Smooth muscle cell (in vitro differentiated cells): ENCODE results near the gene EXOC4. TPM values are rescaled to one million over a fixed set of nuclear protein-coding genes. Genes with fewer than 3 reads are reported as not detected.

ENCODE experiments used
- DNase-seq: peaks from one replicate; lab custom pipeline; 2025; ENCODE audit not compliant: unreplicated experiment; lab: John Stamatoyannopoulos, UW
- H2AFZ ChIP-seq: fragments of 200-600 bp; sonication (generic); 2 replicates; pipeline ENCODE4 v1.6.0; 2016; ENCODE audit warnings: antibody characterized with exemption, low read depth, mild to moderate bottlenecking
- H3F3A ChIP-seq: fragments of 200-600 bp; sonication (generic); 2 replicates; pipeline ENCODE4 v1.6.0; 2017; ENCODE audit warnings: antibody characterized with exemption, low read depth
- H3K27ac ChIP-seq: fragments of 200-600 bp; sonication (generic); 2 replicates; pipeline ENCODE4 v1.5.1; 2016; ENCODE audit warnings: low read depth, mild to moderate bottlenecking
- H3K27me3 ChIP-seq: fragments of 200-600 bp; sonication (generic); 2 replicates; pipeline ENCODE4 v1.6.1; 2016; ENCODE audit warnings: low read depth, mild to moderate bottlenecking
- H3K36me3 ChIP-seq: fragments of 200-600 bp; sonication (generic); 2 replicates; pipeline ENCODE4 v1.5.1; 2016; ENCODE audit warnings: low read depth
- H3K4me1 ChIP-seq: fragments of 200-600 bp; sonication (generic); 2 replicates; pipeline ENCODE4 v1.5.1; 2016; ENCODE audit warnings: low read depth
- H3K4me2 ChIP-seq: fragments of 200-600 bp; sonication (generic); 2 replicates; pipeline ENCODE4 v1.6.0; 2016; ENCODE audit warnings: mild to moderate bottlenecking
- H3K4me3 ChIP-seq: fragments of 200-600 bp; sonication (generic); 2 replicates; pipeline ENCODE4 v1.5.1; 2016; ENCODE audit warnings: mild to moderate bottlenecking
- H3K79me2 ChIP-seq: fragments of 200-600 bp; sonication (generic); 2 replicates; pipeline ENCODE4 v1.6.0; 2016; ENCODE audit warnings: low read depth, mild to moderate bottlenecking
- H3K9ac ChIP-seq: fragments of 200-600 bp; sonication (generic); 2 replicates; pipeline ENCODE4 v1.6.0; 2016; ENCODE audit warnings: low read depth
- H3K9me3 ChIP-seq: fragments of 200-600 bp; sonication (generic); replicated peaks from 2 replicates; pipeline ENCODE4 v1.5.1; 2016; ENCODE audit warnings: low read depth
- H4K20me1 ChIP-seq: fragments of 200-600 bp; sonication (generic); 2 replicates; pipeline ENCODE4 v1.6.0; 2016; ENCODE audit warnings: low read depth
- CTCF ChIP-seq: fragments of 200-600 bp; sonication (generic); IDR thresholded peaks from 2 replicates; pipeline ENCODE4 v1.5.1; 2017; ENCODE audit warnings: borderline replicate concordance, mild to moderate bottlenecking, antibody characterized with exemption; ENCODE audit not compliant: insufficient read depth, poor library complexity, severe bottlenecking
- WGBS: methylation state at CpG from one replicate; pipeline ENCODE4 v1.1.7; 2016; ENCODE audit warnings: low lambda C conversion rate; 5-methylcytosine and 5-hydroxymethylcytosine counted together
- polyA plus RNA-seq: library from polyadenylated mRNA; unstranded; fragments of >200 nt; fragmentation: Nextera tagmentation; extraction: Ambion mirVana; gene quantifications from 2 replicates; pipeline ENCODE4 v1.2.1, GENCODE V29; 2016
- total RNA-seq: library from RNA; depleted of rRNA; stranded (reverse); fragments of >200 nt; gene quantifications from 2 replicates; pipeline ENCODE4 v1.2.3, GENCODE V29; 2014

EXOC4 gene
- total and polyA plus RNA-seq, 2 experiments from 2014 or later: 21.5 to 47.1 TPM

- TF ChIP-seq CTCF: no peak
- Histone ChIP-seq H3K4me1 (no peaks in the 10 kb centered on the region), H3K36me3 (no peaks in the 10 kb centered on the region), H3K27ac (no peak overlapping the region), H3K9me3 (no peaks in the 10 kb centered on the region), H3K4me3 (no peak overlapping the region), H3K4me2 (no peak overlapping the region), H3K79me2 (no peaks in the 10 kb centered on the region), H3F3A (no peaks in the 10 kb centered on the region), H3K27me3 (no peaks in the 10 kb centered on the region), H2AFZ (no peak overlapping the region), H4K20me1 (no peaks in the 10 kb centered on the region), H3K9ac (no peak overlapping the region)
- no peak for DNase-seq
- WGBS: 90% methylated on average over 4 of the region's 4 CpGs
Measured at GRCh38 chr7:133910761-133911160, 657.9 kb downstream of the EXOC4 start.

- Histone ChIP-seq H3K4me2 (no peak overlapping the region), H3K9me3 (no peaks in the 10 kb centered on the region), H3K4me1 (no peaks in the 10 kb centered on the region), H2AFZ (no peak overlapping the region), H3K27ac (no peak overlapping the region), H3K79me2 (no peaks in the 10 kb centered on the region), H3K36me3 (no peaks in the 10 kb centered on the region), H3K4me3 (no peak overlapping the region), H3K9ac (no peak overlapping the region), H3K27me3 (no peaks in the 10 kb centered on the region), H3F3A (no peaks in the 10 kb centered on the region), H4K20me1 (no peaks in the 10 kb centered on the region)
- no peak for DNase-seq
- no peak for TF ChIP-seq CTCF
- 100% methylated on average over 2 of the region's 2 CpGs for WGBS
Measured at GRCh38 chr7:133911724-133912123, 658.8 kb downstream of the EXOC4 start.

- H3K4me1 ChIP-seq: no peaks in the 10 kb centered on the region
- H3K27ac ChIP-seq: no peak overlapping the region
- no peaks in the 10 kb centered on the region for H3K36me3 ChIP-seq
- TF ChIP-seq CTCF: no peak
- no peaks in the 10 kb centered on the region for H3K79me2 ChIP-seq
- H4K20me1 ChIP-seq: no peaks in the 10 kb centered on the region
- 86% methylated on average over 2 of the region's 2 CpGs for WGBS
- H2AFZ ChIP-seq: no peak overlapping the region
- H3K9me3 ChIP-seq: no peaks in the 10 kb centered on the region
- no peak overlapping the region for H3K9ac ChIP-seq
- H3K4me3 ChIP-seq: no peak overlapping the region
- H3K4me2 ChIP-seq: no peak overlapping the region
- no peak for DNase-seq
- no peaks in the 10 kb centered on the region for H3K27me3 ChIP-seq
- H3F3A ChIP-seq: no peaks in the 10 kb centered on the region
Measured at GRCh38 chr7:133912916-133913697, 660.2 kb downstream of the EXOC4 start.

GRCh38 chr7:133916621-133917020 lies 663.7 kb downstream of the EXOC4 start:
- Histone ChIP-seq H2AFZ (no peak overlapping the region), H3K4me2 (no peak overlapping the region), H3K4me1 (no peaks in the 10 kb centered on the region), H3K36me3 (peaks cover 4% of the 10 kb centered on the region), H4K20me1 (no peaks in the 10 kb centered on the region), H3F3A (no peaks in the 10 kb centered on the region), H3K79me2 (no peaks in the 10 kb centered on the region), H3K9me3 (peaks cover 24% of the 10 kb centered on the region), H3K4me3 (no peak overlapping the region), H3K27me3 (no peaks in the 10 kb centered on the region), H3K27ac (no peak overlapping the region), H3K9ac (no peak overlapping the region)
- WGBS: 96% methylated on average over 3 of the region's 3 CpGs
- TF ChIP-seq CTCF: no peak
- DNase-seq: no peak
